ENCODE data around the gene C19orf25.

Gene C19orf25

GRCh38 chr19:1488282-1488601, 9.2 kb upstream of the C19orf25 start:
- H3K27ac ChIP-seq = no peak overlapping the region
- TF ChIP-seq, protein P1, sequence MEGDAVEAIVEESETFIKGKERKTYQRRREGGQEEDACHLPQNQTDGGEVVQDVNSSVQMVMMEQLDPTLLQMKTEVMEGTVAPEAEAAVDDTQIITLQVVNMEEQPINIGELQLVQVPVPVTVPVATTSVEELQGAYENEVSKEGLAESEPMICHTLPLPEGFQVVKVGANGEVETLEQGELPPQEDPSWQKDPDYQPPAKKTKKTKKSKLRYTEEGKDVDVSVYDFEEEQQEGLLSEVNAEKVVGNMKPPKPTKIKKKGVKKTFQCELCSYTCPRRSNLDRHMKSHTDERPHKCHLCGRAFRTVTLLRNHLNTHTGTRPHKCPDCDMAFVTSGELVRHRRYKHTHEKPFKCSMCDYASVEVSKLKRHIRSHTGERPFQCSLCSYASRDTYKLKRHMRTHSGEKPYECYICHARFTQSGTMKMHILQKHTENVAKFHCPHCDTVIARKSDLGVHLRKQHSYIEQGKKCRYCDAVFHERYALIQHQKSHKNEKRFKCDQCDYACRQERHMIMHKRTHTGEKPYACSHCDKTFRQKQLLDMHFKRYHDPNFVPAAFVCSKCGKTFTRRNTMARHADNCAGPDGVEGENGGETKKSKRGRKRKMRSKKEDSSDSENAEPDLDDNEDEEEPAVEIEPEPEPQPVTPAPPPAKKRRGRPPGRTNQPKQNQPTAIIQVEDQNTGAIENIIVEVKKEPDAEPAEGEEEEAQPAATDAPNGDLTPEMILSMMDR (conservative IDR thresholded peaks at IDR 0.05) = no peak
- TF ChIP-seq ZFX (IDR thresholded peaks at IDR 0.05) = no peak

GRCh38 chr19:1487576-1488281, 8.7 kb upstream of the C19orf25 start:
- no peak for TF ChIP-seq ZFX (IDR thresholded peaks at IDR 0.05)
- TF ChIP-seq, protein P1 (conservative IDR thresholded peaks at IDR 0.05) = no peak
- no peak overlapping the region for H3K27ac ChIP-seq

GRCh38 chr19:1486720-1487575, 7.9 kb upstream of the C19orf25 start:
- H3K27ac ChIP-seq = no peak overlapping the region
- TF ChIP-seq, protein P1 (conservative IDR thresholded peaks at IDR 0.05) = no peak
- TF ChIP-seq ZFX (IDR thresholded peaks at IDR 0.05) = no peak

GRCh38 chr19:1483979-1484428, 5.0 kb upstream of the C19orf25 start:
- TF ChIP-seq ZFX (IDR thresholded peaks at IDR 0.05) = no peak
- TF ChIP-seq, protein P1 (conservative IDR thresholded peaks at IDR 0.05) = no peak
- no peak overlapping the region for H3K27ac ChIP-seq

DNA sequence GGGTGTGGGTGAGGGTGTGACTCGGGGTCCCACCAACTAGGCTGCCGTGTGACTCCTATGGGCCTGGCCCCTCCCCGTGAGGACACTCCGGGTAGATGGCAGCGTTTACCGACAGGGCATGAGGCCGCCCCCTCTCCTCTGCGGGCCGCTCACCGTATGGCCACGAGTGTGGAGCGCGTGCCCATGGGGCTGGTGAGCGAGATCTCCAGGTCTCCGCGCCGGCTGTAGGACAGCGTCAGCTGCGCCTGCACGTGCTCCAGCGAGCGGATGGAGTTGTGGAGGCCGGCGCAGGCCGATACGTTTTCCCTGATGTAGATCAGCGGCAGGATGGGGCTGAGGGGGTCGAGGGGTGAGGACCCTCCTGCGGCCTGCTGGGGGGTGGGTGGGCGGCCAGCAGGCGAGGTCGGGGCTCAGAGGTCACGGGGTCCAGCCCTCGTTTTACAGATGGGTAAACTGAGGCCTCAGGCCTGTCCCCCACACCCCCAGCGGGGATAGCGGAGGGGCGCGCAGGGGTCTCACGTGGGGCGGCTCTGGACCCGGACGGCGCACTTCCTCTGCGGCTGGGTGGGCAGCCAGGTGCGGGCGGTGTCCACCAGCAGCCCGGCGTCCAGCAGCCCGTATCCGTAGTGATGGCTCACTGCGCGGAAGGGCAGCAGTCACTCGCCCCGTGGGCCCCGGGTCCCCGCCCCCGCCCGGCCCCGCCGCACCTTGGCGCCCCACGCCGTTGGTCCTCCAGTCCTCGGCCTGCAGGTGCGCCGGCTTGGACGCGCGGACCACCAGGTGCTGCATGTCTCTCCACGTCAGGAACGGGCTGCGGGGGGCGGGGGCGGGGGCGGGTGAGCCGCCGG, 4.3 kb upstream of the C19orf25 start:
- TF ChIP-seq, protein P1 (conservative IDR thresholded peaks at IDR 0.05) = no peak
- no peak for TF ChIP-seq ZFX (IDR thresholded peaks at IDR 0.05)
- H3K27ac ChIP-seq = no peak overlapping the region

DNA sequence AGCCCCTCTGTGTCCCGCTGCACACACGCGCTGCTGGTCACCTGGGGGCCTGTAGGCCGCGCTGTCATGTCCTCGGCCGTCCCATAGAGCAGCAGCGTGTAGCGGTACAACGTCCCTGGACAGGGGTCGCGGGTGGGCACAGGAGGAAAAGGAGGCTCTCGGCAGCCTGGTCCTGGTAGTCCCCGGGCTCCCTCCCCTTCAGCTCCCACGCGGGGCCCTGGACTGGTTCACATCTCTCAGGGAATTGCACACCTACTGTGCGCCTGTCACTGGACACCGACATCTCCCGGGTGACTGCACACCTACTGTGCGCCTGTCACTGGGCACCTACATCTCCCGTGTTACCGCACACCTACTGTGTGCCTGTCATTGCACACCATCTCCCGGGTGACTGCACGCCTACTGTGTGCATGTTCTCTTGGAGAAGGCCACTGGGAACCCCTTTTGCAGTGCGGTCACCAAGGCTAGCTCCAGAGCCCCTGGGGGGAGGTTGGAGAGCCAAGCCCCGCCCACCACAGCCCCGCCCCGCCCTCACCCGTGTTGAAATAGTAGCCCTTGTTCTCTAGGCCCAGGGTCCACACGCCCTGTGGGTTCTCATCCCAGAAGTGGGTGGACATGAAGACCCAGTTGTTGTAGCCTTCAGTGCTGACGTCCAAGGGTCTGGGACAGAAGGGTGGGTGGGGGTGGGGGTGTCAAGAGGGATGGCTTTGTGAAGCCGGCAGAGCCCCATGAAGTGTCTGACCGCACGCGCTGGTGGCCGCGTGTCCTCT, 3.5 kb upstream of the C19orf25 start:
- TF ChIP-seq, protein P1 (conservative IDR thresholded peaks at IDR 0.05) = no peak
- H3K27ac ChIP-seq = no peak overlapping the region
